ENCODE results near the gene PPARD. TPM values are rescaled to one million over a fixed set of nuclear protein-coding genes. Genes with fewer than 3 reads are reported as not detected.
"Not testable (repeated sequence)": the region's sequence is repeated elsewhere in the genome, so short reads cannot be mapped to it uniquely, and the experiment has no call there.

PPARD gene
- total RNA-seq, 2 experiments from 2014 or later = 6.1 to 11.9 TPM

GRCh38 chr6:35435074-35435837, 92.9 kb downstream of the PPARD start:
- POLR2A ChIA-PET = no interaction called here
- H3K9me3 ChIP-seq (ENCODE audit: low read length) = no peaks in the 10 kb centered on the region

GRCh38 chr6:35436071-35436857, 93.9 kb downstream of the PPARD start:
- Histone ChIP-seq H2AFZ (ENCODE audit: low read length) (no peak overlapping the region), H3K79me2 (ENCODE audit: insufficient read depth, low read depth, low read length) (no peaks in the 10 kb centered on the region), H3K4me1 (ENCODE audit: insufficient read depth, low read length, poor library complexity, severe bottlenecking) (no peaks in the 10 kb centered on the region), H3K9me2 (ENCODE audit: insufficient read depth, low read length) (no peaks in the 10 kb centered on the region), H3K36me3 (ENCODE audit: insufficient read depth, low read length) (no peaks in the 10 kb centered on the region), H3K9me3 (ENCODE audit: low read length) (no peaks in the 10 kb centered on the region), H3K4me3 (ENCODE audit: low read depth, low read length, poor library complexity, severe bottlenecking) (no peak overlapping the region), H3K27ac (ENCODE audit: low read depth, low read length, poor library complexity, severe bottlenecking) (no peak overlapping the region), H3K4me2 (ENCODE audit: low read length) (no peak overlapping the region), H4K20me1 (ENCODE audit: insufficient read depth, low read length) (no peaks in the 10 kb centered on the region)
- POLR2A ChIA-PET = no interaction called here
- TF ChIP-seq EZH2phosphoT487 (IDR thresholded peaks at IDR 0.05; ENCODE audit: borderline replicate concordance, low read depth, low read length) (no peak), CTCF (conservative IDR thresholded peaks at IDR 0.05; ENCODE audit: low read length) (no peak)
- CTCF ChIA-PET (ENCODE audit: unreplicated experiment) = no interaction called here
- intact Hi-C loops (cut with micrococcal nuclease; ENCODE audit: unreplicated experiment) = no loop called here
- DNase-seq (ENCODE audit: low spot score) = no peak
- no TSS peak for BruUV-seq (replicated peaks)

More at GRCh38 chr6:35435074-35435837, 92.9 kb downstream of the PPARD start:
- H3K27ac ChIP-seq (ENCODE audit: low read depth, low read length, poor library complexity, severe bottlenecking) = no peak overlapping the region
- TF ChIP-seq CTCF (conservative IDR thresholded peaks at IDR 0.05; ENCODE audit: low read length) (no peak), EZH2phosphoT487 (IDR thresholded peaks at IDR 0.05; ENCODE audit: borderline replicate concordance, low read depth, low read length) (no peak)
- intact Hi-C loops (cut with micrococcal nuclease; ENCODE audit: unreplicated experiment) = no loop called here
- CTCF ChIA-PET (ENCODE audit: unreplicated experiment) = no interaction called here
- H3K36me3 ChIP-seq (ENCODE audit: insufficient read depth, low read length) = no peaks in the 10 kb centered on the region
- H3K4me1 ChIP-seq (ENCODE audit: insufficient read depth, low read length, poor library complexity, severe bottlenecking) = no peaks in the 10 kb centered on the region
- no peaks in the 10 kb centered on the region for H3K9me2 ChIP-seq (ENCODE audit: insufficient read depth, low read length)
- H3K79me2 ChIP-seq (ENCODE audit: insufficient read depth, low read depth, low read length) = no peaks in the 10 kb centered on the region
- no peak overlapping the region for H3K4me2 ChIP-seq (ENCODE audit: low read length)
- no peak overlapping the region for H3K4me3 ChIP-seq (ENCODE audit: low read depth, low read length, poor library complexity, severe bottlenecking)
- DNase-seq (ENCODE audit: low spot score) = no peak
- H2AFZ ChIP-seq (ENCODE audit: low read length) = no peak overlapping the region
- no peaks in the 10 kb centered on the region for H4K20me1 ChIP-seq (ENCODE audit: insufficient read depth, low read length)
- no TSS peak for BruUV-seq (replicated peaks)

GRCh38 chr6:35438378-35439065, 96.2 kb downstream of the PPARD start:
- intact Hi-C loops (cut with micrococcal nuclease; ENCODE audit: unreplicated experiment); H2AFZ ChIP-seq (ENCODE audit: low read length); H3K36me3 ChIP-seq (ENCODE audit: insufficient read depth, low read length); H3K27ac ChIP-seq (ENCODE audit: low read depth, low read length, poor library complexity, severe bottlenecking); H3K9me2 ChIP-seq (ENCODE audit: insufficient read depth, low read length); H3K79me2 ChIP-seq (ENCODE audit: insufficient read depth, low read depth, low read length); H4K20me1 ChIP-seq (ENCODE audit: insufficient read depth, low read length); POLR2A ChIA-PET; H3K4me1 ChIP-seq (ENCODE audit: insufficient read depth, low read length, poor library complexity, severe bottlenecking); BruUV-seq (replicated peaks); H3K4me3 ChIP-seq (ENCODE audit: low read depth, low read length, poor library complexity, severe bottlenecking); H3K9me3 ChIP-seq (ENCODE audit: low read length); DNase-seq (ENCODE audit: low spot score); H3K4me2 ChIP-seq (ENCODE audit: low read length): not testable (repeated sequence)
- CTCF ChIA-PET (ENCODE audit: unreplicated experiment) = interaction anchor here (0.6 kb wide), 1 partner anchor 478 kb away, joined by 3 read pairs; no protein-coding TSS in a partner anchor

Data from OCI-LY7 (cell line).